Breast epithelium (tissue), 3 donors: Measurements from ENCODE around the gene DDX42.

Source experiments
- CTCF ChIP-seq, 3 donors: fragments of 450-650 bp; IDR thresholded peaks; one replicate each; pipeline ENCODE4 v1.5.1; 2016 to 2017; ENCODE audit warnings: antibody characterized with exemption in 3 of 3, mild to moderate bottlenecking in 3 of 3, moderate library complexity in 3 of 3
- POLR2AphosphoS5 ChIP-seq, 3 donors: sonication (generic); formaldehyde crosslinking; IDR thresholded peaks; one replicate each; pipeline ENCODE4 v1.6.1; 2017; ENCODE audit warnings: antibody characterized with exemption in 3 of 3

DNA sequence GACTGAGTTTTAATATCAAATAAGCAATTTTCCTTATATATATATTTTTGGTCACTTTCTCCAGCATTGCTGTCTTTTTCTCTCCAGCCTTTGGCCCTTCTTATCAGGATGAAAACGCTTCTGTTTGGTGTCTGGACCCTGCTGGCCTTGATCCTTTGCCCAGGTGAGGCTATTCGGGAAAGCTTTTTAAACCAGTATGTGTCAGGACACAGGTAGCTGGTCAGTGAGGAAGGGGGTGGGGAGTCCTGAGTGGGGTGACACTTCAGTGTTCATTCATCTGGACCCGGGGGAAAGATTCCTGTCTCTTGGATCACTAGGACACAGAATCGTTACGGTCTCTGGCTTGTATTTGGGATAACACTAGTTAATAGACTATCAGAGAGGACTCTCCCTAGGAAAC, 80.7 kb downstream of the DDX42 start:
- no peak for TF ChIP-seq CTCF (IDR thresholded peaks at IDR 0.05)
- TF ChIP-seq POLR2AphosphoS5 (IDR thresholded peaks at IDR 0.05) = no peak
